ENCODE measurements around the gene SEC61A1.

GRCh38 chr3:128113817-128114794 lies 61.9 kb downstream of the SEC61A1 start:
- TF ChIP-seq POLR2A (IDR thresholded peaks at IDR 0.05) (no peak), POLR2AphosphoS5 (IDR thresholded peaks at IDR 0.05) (no peak), CTCF (IDR thresholded peaks at IDR 0.05) (no peak)
